CD1c-positive myeloid dendritic cell (primary cell): Measurements from ENCODE around the gene ZNF239.
A peak's percentile ranks its signal among the peaks of the same experiment; 100 is the strongest.
"Not testable (repeated sequence)": the region's sequence is repeated elsewhere in the genome, so short reads cannot be mapped to it uniquely, and the experiment has no call there.

Experiments
- DNase-seq: peaks from one replicate; pipeline ENCODE4 v3.0.0-alpha.2; 2016; ENCODE audit errors: extremely low spot score

Gene ZNF239

DNA sequence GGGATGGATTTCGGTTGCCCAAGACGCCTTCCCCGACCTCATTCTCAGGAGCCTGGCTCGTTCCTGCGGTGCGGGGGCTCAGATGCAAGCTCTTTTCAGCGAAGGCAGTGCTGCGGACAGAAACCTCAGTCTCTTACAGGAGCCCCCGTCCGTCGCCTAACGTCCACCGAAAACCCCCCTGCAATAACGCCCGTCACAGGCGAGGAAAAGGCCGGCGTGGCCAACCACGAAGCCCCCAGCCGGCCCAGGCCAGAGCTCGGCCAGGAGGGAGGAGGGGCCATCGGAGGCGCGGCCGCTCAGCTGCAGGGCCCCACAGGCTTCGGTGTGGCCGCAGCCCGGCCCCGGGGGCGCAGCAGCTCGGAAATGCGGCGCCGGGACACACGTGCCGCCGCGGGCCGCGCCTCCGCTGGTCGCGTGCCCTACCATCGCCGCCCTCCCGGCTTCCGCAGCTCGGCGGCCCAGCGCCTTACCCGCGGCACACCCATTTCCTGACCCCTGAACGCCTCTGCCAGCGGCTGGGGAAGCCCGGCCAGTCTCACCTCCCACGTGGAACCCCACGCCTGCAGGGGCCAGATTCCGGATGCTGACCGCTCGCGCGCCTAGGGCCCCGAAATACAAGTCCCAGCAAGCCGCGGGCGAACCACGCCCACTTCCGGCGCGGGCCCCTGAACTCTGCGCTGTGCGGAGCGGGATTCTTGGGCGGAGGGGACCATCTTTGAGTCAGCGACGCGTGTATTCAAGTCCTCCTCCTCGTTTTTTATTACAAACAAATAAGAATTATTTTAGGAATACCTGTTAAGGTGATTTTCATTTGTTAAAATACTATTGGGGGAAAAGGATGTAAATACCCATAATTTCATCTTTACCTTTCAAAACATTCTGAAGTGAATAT is at the start of gene ZNF239:
ZNF239 (minus strand) TSS at position 616 of the 892 bp plus-strand sequence. CDS start 16,537 bp downstream, outside the sequence.
- peak; percentile 88 for DNase-seq

DNA sequence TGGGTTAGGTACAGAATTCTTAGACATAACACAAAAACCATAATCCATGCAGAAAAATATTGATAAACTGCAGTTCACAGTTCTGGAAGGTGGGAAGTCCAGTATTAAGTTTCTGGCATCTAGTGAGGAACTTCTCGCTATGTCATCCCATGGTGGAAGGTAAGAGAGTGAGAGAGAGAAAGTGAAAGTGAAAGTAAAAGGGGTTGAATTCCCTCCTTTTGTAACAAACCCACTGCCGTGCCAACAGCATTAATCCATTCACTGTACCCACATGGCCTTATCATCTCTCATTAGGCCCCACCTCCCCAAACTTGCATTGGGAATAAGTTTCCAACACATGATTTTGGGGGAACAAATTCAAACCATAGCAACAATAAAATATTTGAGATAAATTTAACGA is 48.9 kb upstream of the ZNF239 start:
- DNase-seq, result no peak

DNA sequence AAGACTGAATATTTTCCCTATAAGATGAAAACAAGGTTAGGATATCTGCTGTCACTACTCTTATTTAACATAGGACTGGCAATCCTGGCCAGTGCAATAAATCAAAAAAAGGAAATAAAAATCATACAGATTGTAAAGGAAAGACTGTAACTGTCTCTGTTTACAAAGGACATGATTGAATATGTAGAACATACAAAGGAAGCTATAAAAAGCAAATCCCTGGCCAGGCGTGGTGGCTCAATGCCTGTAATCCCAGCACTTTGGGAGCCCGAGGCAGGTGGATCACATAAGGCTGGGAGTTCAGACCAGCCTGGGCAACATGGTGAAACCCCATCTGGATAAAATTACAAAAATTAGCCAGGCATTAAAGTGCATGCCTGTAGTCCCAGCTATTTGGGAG is 47.6 kb upstream of the ZNF239 start:
- DNase-seq, result no peak

GRCh38 chr10:43619368-43619767 is 45.0 kb upstream of the ZNF239 start:
- DNase-seq, result no peak

GRCh38 chr10:43616697-43617370 is 42.4 kb upstream of the ZNF239 start:
- no peak for DNase-seq

DNA sequence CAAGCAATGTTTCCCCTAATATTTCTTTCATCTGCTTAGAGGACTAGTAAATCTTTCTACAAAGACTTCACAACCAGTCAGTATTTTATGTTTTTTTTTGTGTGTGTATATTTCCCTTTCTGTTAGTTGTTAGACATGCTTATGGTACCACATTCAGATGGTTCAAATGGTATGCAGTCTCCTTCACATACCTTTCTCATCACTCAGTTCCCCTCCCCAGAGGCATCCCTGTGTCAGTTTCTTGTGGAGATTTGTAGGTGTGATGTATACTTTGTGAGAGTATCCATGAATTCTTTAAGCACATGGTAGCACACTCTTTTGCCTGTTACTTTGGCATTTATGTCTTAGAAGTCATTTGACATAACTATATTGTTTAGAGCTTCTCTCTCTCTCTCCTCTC is 36.2 kb upstream of the ZNF239 start:
- DNase-seq, result no peak

- DNase-seq, result no peak
Observed at GRCh38 chr10:43607199-43607573, 32.8 kb upstream of the ZNF239 start.

GRCh38 chr10:43606323-43607198 is 32.1 kb upstream of the ZNF239 start, which contains the start of gene ZNF485:
ZNF485 (plus strand) TSS chr10:43606438; CDS start chr10:43607051, 613 bp downstream.
- DNase-seq, result peak; percentile 31

DNA sequence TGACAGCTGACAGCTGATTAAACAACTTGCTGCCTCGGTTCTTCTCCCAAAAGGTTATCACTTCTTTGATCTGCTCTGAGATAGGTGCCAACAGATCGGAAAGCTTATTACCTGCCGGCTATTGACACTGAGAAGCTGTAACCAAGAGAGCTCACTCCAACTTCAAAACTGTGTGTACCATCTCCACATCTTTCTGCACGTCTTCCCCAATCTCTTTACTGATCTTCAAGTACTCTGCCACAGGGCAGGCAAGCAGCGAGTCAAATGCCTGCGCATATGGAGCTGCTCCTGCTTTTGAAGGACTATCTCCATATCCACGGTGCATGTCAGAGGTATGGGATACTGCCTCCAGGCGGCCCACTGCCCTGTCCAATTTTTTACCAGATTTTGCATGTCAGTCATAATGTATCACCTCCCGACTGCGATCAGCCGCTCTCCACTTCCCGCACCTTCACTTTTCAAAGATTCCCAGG is 31.5 kb upstream of the ZNF239 start:
- no peak for DNase-seq

DNA sequence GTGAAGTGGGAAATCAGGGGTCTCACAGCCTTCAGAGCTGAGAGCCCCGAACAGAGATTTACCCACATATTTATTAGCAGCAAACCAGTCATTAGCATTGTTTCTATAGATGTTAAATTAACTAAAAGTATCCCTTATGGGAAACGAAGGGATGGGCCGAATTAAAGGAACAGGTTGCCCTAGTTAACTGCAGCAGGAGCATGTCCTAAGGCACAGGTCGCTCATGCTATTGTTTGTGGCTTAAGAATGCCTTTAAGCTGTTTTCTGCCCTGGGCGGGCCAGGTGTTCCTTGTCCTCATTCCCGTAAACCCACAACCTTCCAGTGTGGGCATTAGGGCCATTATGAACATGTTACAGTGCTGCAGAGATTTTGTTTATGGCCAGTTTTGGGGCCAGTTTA is 27.2 kb upstream of the ZNF239 start:
- not testable (repeated sequence) for DNase-seq

DNA sequence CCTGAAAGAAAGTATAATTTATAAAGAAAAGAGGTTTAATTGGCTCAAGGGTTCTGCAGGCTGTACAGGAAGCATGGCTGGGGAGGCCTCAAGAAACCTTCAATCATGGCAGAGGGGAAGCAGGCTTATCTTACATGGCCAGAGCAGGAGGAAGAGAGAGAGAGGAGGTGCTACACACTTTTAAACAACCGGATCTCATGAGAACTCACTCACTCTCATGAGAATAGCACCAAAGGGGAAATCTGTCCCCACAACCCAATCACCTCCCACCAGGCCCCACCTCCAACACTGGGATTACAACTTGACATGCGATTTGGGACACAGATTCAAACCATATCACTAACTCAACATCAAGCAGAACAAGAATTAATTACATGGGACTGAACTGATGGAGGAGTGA is 24.9 kb upstream of the ZNF239 start:
- no peak for DNase-seq

- DNase-seq, result no peak
Observed at GRCh38 chr10:43598446-43598845, 24.0 kb upstream of the ZNF239 start.

DNA sequence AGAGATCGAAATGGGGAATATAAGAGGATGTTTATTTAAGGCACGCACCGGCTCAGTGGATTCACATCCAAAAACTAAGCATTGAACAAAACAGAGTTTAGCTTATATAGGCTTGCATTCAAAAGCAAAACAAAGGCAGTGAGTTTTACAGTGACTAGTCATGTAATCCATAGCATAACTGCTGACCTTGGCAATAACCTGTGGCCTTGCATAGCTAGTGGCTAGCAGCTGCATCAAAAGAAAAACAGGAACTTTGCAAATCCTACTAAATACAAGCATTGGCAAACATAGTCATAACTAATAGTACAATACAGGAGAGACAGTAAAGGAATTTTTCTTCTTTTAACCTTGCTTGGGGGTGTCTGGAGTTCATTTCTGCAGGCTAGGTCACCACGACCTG is 22.1 kb upstream of the ZNF239 start:
- peak; percentile 36 for DNase-seq

DNA sequence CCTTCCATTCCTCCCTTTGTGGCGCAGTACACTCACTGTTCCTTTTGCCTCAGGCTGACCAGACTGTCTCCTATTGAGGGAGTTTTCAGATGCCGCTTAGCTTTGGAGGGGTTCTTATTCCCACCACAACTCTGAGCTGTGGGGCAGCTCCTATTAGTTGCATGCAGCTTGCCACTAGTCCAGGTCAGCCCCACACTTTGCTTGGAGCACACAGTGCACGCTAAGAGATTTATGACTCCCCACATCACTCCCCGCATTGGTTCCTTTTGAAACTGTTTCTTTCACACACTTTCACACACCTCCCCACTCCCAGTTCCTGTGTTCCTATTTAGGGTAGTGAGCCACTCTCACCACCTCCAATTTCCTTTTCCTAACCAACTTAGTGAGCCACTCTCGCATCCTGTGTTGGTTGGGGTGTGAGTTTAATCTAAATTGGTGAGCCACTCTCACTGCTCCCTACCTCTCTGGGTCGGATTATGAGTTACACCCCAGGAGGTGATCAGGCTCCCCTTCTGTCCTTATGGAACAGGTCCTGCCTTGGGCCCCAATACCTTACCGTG is 21.4 kb upstream of the ZNF239 start:
- DNase-seq, result peak; percentile 31

- peak; percentile 28 for DNase-seq
Observed at GRCh38 chr10:43594944-43595589, 20.7 kb upstream of the ZNF239 start.

DNA sequence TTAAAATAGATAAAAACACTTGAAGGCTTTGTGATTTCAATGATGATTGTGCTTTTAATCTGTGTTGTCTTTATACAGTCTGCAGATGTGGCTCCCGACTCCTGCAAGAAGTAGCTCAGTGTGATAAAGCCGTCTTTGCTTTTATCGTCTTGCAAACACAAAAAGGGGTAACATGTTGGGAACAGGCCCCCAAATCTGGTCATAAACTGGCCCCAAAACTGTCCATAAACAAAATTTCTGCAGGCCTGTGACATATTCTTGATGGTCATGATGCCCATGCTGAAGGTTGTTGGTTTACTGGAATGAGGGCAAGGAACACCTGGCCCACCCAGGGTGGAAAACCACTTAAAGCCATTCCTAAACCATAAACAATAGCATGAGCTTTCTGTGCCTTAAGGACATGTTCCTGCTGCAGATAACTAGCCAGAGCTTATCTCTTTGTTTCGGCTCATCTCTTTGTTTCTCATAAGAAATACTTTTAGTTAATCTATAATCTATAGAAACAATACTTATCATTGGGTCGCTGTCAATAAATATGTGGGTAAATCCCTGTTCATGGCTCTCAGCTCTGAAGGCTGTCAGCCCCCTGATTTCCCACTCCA is 17.0 kb upstream of the ZNF239 start:
- no peak for DNase-seq

GRCh38 chr10:43586730-43587115 is 12.3 kb upstream of the ZNF239 start:
- DNase-seq, result not testable (repeated sequence)

GRCh38 chr10:43585981-43586729 is 11.7 kb upstream of the ZNF239 start:
- no peak for DNase-seq

- no peak for DNase-seq
Observed at GRCh38 chr10:43585046-43585445, 10.6 kb upstream of the ZNF239 start.

GRCh38 chr10:43584051-43584450 is 9.6 kb upstream of the ZNF239 start:
- DNase-seq, result no peak
